Trophoblast cell (in vitro differentiated cells and primary cell): ENCODE results near the gene RAB27B.

Experiments used
- DNase-seq, 2 donors: peaks; one replicate each; pipeline ENCODE4 v3.0.0-alpha.2; 2016
- H2AFZ ChIP-seq: 2 replicates; pipeline ENCODE4 v1.6.1; 2013; ENCODE audit warnings: low read length, moderate library complexity, mild to moderate bottlenecking; ENCODE audit not compliant: insufficient read depth, poor library complexity
- H2AK5ac ChIP-seq: 2 replicates; pipeline ENCODE4 v1.6.1; 2013; ENCODE audit warnings: mild to moderate bottlenecking, low read length
- H2BK120ac ChIP-seq: 2 replicates; pipeline ENCODE4 v1.6.1; 2013; ENCODE audit warnings: low read length, mild to moderate bottlenecking, moderate library complexity; ENCODE audit not compliant: insufficient read depth, poor library complexity
- H2BK12ac ChIP-seq: 2 replicates; pipeline ENCODE4 v1.6.1; 2013; ENCODE audit warnings: mild to moderate bottlenecking, low read length, moderate library complexity
- H2BK5ac ChIP-seq: 2 replicates; pipeline ENCODE4 v1.6.1; 2013; ENCODE audit warnings: low read length, low read depth, moderate library complexity, mild to moderate bottlenecking; ENCODE audit not compliant: poor library complexity
- H3K14ac ChIP-seq: 2 replicates; pipeline ENCODE4 v1.6.1; 2013; ENCODE audit warnings: mild to moderate bottlenecking, low read length
- H3K18ac ChIP-seq: 2 replicates; pipeline ENCODE4 v1.6.1; 2013; ENCODE audit warnings: mild to moderate bottlenecking, low read length
- H3K23ac ChIP-seq: 2 replicates; pipeline ENCODE4 v1.6.1; 2013; ENCODE audit warnings: low read length
- H3K27ac ChIP-seq: 2 replicates; pipeline ENCODE4 v1.5.1; 2013; ENCODE audit warnings: low read depth, mild to moderate bottlenecking, inconsistent platforms, low read length, moderate library complexity
- H3K27me3 ChIP-seq: 2 replicates; pipeline ENCODE4 v1.6.1; 2013; ENCODE audit warnings: inconsistent platforms, mild to moderate bottlenecking, low read length, moderate library complexity; ENCODE audit not compliant: insufficient read depth
- H3K36me3 ChIP-seq, 2 experiments: 1 replicate in 1 of 2; 2 replicates in 1 of 2; pipeline ENCODE4 v1.6.1; 2013; ENCODE audit warnings: low read length in 2 of 2, mild to moderate bottlenecking in 2 of 2, moderate library complexity in 1 of 2; ENCODE audit not compliant: insufficient read depth in 2 of 2, control insufficient read depth in 1 of 2
- H3K4ac ChIP-seq: 2 replicates; pipeline ENCODE4 v1.6.1; 2013; ENCODE audit warnings: low read depth, mild to moderate bottlenecking, low read length, moderate library complexity
- H3K4me1 ChIP-seq, 2 experiments: 1 replicate in 1 of 2; 2 replicates in 1 of 2; pipeline ENCODE4 v1.6.1; 2013; ENCODE audit warnings: low read length in 2 of 2, mild to moderate bottlenecking in 2 of 2, moderate library complexity in 1 of 2; ENCODE audit not compliant: insufficient read depth in 2 of 2, control insufficient read depth in 1 of 2
- H3K4me2 ChIP-seq: 2 replicates; pipeline ENCODE4 v1.6.1; 2013; ENCODE audit warnings: inconsistent platforms, mild to moderate bottlenecking, low read length, moderate library complexity
- H3K4me3 ChIP-seq: 2 replicates; pipeline ENCODE4 v1.5.1; 2013; ENCODE audit warnings: mild to moderate bottlenecking, low read depth, low read length, inconsistent platforms
- H3K79me1 ChIP-seq: one replicate; pipeline ENCODE4 v1.6.1; 2013; ENCODE audit warnings: low read length
- H3K79me2 ChIP-seq: 2 replicates; pipeline ENCODE4 v1.6.1; 2013; ENCODE audit warnings: low read length, mild to moderate bottlenecking; ENCODE audit not compliant: control insufficient read depth, insufficient read depth, poor library complexity
- H3K9ac ChIP-seq: 2 replicates; pipeline ENCODE4 v1.6.1; 2013; ENCODE audit warnings: mild to moderate bottlenecking, low read length
- H3K9me3 ChIP-seq: 2 replicates; pipeline ENCODE4 v1.6.1; 2013; ENCODE audit warnings: low read depth, mild to moderate bottlenecking, control low read depth, inconsistent platforms, low read length; ENCODE audit not compliant: insufficient read depth
- H4K12ac ChIP-seq: 2 replicates; pipeline ENCODE4 v1.6.1; 2013; ENCODE audit warnings: low read depth, mild to moderate bottlenecking, low read length, moderate library complexity
- H4K8ac ChIP-seq: 2 replicates; pipeline ENCODE4 v1.6.1; 2013; ENCODE audit warnings: low read depth, mild to moderate bottlenecking, low read length, moderate library complexity
- H4K91ac ChIP-seq: one replicate; pipeline ENCODE4 v1.6.1; 2013; ENCODE audit warnings: low read depth, mild to moderate bottlenecking, low read length, moderate library complexity
- WGBS: extraction: QIAGEN DNeasy Blood & Tissue Kit; methylation state at CpG from one replicate; pipeline ENCODE4 v1.1.7; 2013; ENCODE audit warnings: missing lambda C conversion rate; ENCODE audit not compliant: insufficient read length, insufficient coverage; ENCODE audit errors: extremely low coverage; 5-methylcytosine and 5-hydroxymethylcytosine counted together

RAB27B gene

DNA sequence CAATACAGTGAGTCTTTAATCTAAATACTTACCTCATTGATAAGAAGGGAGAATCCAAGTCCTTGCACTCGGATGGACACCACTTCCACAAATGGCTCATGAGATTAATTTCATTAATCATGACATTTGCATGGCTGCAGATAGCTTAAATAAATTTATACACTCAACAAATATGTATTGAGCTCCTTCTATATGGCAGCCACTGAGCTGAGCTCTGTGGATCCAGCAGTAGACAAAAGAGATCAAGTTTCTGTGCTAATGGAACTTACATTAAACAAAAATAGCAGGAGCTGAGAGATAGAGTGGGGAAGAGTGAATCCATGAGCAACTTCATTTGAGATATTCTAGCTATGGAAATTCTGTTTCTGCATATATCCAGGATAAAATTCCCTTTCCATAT is 44.4 kb downstream of the RAB27B start:
- no peak overlapping the region for H4K12ac ChIP-seq
- no peaks in the 10 kb centered on the region for H3K9me3 ChIP-seq
- no peak overlapping the region for H2BK120ac ChIP-seq
- H2BK5ac ChIP-seq: no peak overlapping the region
- no peak overlapping the region for H3K4ac ChIP-seq
- H3K14ac ChIP-seq: no peak overlapping the region
- no peak overlapping the region for H3K18ac ChIP-seq
- H3K4me2 ChIP-seq: no peak overlapping the region
- no peak overlapping the region for H4K91ac ChIP-seq
- H3K79me1 ChIP-seq: no peaks in the 10 kb centered on the region
- no peak overlapping the region for H2AFZ ChIP-seq
- H4K8ac ChIP-seq: no peak overlapping the region
- no peaks in the 10 kb centered on the region for H3K36me3 ChIP-seq
- DNase-seq: no peak
- H3K27ac ChIP-seq: no peak overlapping the region
- no peaks in the 10 kb centered on the region for H3K79me2 ChIP-seq
- no peak overlapping the region for H2BK12ac ChIP-seq
- no peak overlapping the region for H3K4me3 ChIP-seq
- no peaks in the 10 kb centered on the region for H3K27me3 ChIP-seq
- WGBS: no CpG with 5 or more reads among the region's 1 CpG
- H3K9ac ChIP-seq: no peak overlapping the region
- no peaks in the 10 kb centered on the region for H3K4me1 ChIP-seq
- H3K23ac ChIP-seq: no peak overlapping the region
- no peak overlapping the region for H2AK5ac ChIP-seq

DNA sequence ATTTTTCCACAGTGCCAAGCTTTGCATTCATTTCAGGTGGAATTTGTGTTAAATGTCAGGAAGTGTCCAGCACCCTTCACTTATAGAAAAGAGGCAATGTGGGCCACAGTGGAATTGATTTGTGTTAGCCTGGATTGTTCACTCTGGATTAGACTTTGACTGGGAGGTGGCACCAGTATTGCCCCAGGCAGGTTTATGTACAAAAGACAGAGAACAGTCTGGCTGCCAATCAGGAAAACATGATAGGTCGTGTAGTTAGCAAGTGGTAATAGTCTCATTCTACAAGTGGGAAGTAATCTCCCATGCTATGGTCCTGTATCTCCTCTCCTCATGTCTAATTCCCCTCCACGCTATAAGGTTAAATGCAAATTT is 45.6 kb downstream of the RAB27B start:
- Histone ChIP-seq H2BK5ac (no peak overlapping the region), H3K27me3 (no peaks in the 10 kb centered on the region), H3K9me3 (no peaks in the 10 kb centered on the region), H2BK12ac (no peak overlapping the region), H3K79me1 (no peaks in the 10 kb centered on the region), H3K9ac (no peak overlapping the region), H3K4ac (no peak overlapping the region), H4K12ac (no peak overlapping the region), H4K91ac (no peak overlapping the region), H2BK120ac (no peak overlapping the region), H4K8ac (no peak overlapping the region), H3K23ac (no peak overlapping the region), H2AK5ac (no peak overlapping the region), H3K4me2 (no peak overlapping the region), H3K4me3 (no peak overlapping the region), H3K36me3 (no peaks in the 10 kb centered on the region), H3K79me2 (no peaks in the 10 kb centered on the region), H3K4me1 (no peaks in the 10 kb centered on the region), H3K18ac (no peak overlapping the region), H3K27ac (no peak overlapping the region), H3K14ac (no peak overlapping the region), H2AFZ (no peak overlapping the region)
- no peak for DNase-seq
- WGBS: no CpG with 5 or more reads among the region's 2 CpGs

DNA sequence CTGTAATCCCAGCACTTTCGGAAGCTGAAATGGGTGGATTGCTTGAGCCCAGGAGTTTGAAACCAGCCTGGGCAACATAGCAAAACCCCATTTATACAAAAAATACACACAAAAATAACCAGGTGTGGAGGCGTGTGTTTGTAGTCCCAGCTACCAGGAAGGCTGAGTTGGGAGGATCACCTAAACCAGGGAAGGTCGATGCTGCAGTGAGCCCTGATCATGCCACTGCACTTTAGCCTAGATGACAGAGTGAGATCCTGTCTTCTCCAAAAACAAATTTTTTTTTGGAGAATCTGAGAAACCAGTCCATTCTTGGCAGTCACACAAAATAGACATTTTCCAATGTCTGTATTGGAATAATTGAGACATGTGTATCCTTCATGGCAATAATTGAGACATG is 46.8 kb downstream of the RAB27B start:
- H3K4ac ChIP-seq: peak overlapping the region; percentile 27
- WGBS: no CpG with 5 or more reads among the region's 3 CpGs

GRCh38 chr18:54877076-54877475 is 48.8 kb downstream of the RAB27B start:
- no CpG with 5 or more reads among the region's 1 CpG for WGBS
- H3K4ac ChIP-seq: no peak overlapping the region
- no peak overlapping the region for H2AFZ ChIP-seq
- no peak overlapping the region for H3K14ac ChIP-seq
- no peaks in the 10 kb centered on the region for H3K36me3 ChIP-seq
- H4K12ac ChIP-seq: no peak overlapping the region
- no peak overlapping the region for H3K4me2 ChIP-seq
- H2BK5ac ChIP-seq: no peak overlapping the region
- no peak overlapping the region for H3K18ac ChIP-seq
- H3K23ac ChIP-seq: no peak overlapping the region
- H4K8ac ChIP-seq: no peak overlapping the region
- no peak overlapping the region for H3K27ac ChIP-seq
- no peaks in the 10 kb centered on the region for H3K79me2 ChIP-seq
- H3K4me1 ChIP-seq: peaks cover 0 to 10% of the 10 kb centered on the region in 2 experiments
- no peak overlapping the region for H2AK5ac ChIP-seq
- no peaks in the 10 kb centered on the region for H3K9me3 ChIP-seq
- peak in 1 of 2 donors; percentile 42 for DNase-seq
- no peak overlapping the region for H2BK120ac ChIP-seq
- H3K4me3 ChIP-seq: no peak overlapping the region
- H2BK12ac ChIP-seq: no peak overlapping the region
- no peak overlapping the region for H4K91ac ChIP-seq
- no peaks in the 10 kb centered on the region for H3K27me3 ChIP-seq
- H3K9ac ChIP-seq: no peak overlapping the region
- H3K79me1 ChIP-seq: no peaks in the 10 kb centered on the region

More for the DNA sequence above, 46.8 kb downstream of the RAB27B start:
- Histone ChIP-seq H3K27me3 (no peaks in the 10 kb centered on the region), H2BK5ac (no peak overlapping the region), H2AK5ac (no peak overlapping the region), H3K4me3 (no peak overlapping the region), H3K23ac (no peak overlapping the region), H4K8ac (peak overlapping the region; percentile 38), H3K9ac (no peak overlapping the region), H4K91ac (no peak overlapping the region), H3K27ac (no peak overlapping the region), H3K18ac (no peak overlapping the region), H4K12ac (no peak overlapping the region), H3K4me1 (peaks cover 0 to 1% of the 10 kb centered on the region in 2 experiments), H3K9me3 (no peaks in the 10 kb centered on the region), H2AFZ (no peak overlapping the region), H3K14ac (no peak overlapping the region), H2BK120ac (no peak overlapping the region), H3K4me2 (no peak overlapping the region), H2BK12ac (no peak overlapping the region), H3K36me3 (no peaks in the 10 kb centered on the region), H3K79me2 (no peaks in the 10 kb centered on the region), H3K79me1 (no peaks in the 10 kb centered on the region)
- no peak for DNase-seq
